ENCODE results near the gene PLXNB2. TPM values are rescaled to one million over a fixed set of nuclear protein-coding genes. Genes with fewer than 3 reads are reported as not detected.

Gene PLXNB2
- total RNA-seq, 3 donors from 2014 or later (not counting 1 experiment from before 2014, with no cell fraction given): 6.0 to 34.7 (median 18.9) TPM

- no peak for TF ChIP-seq CTCF (IDR thresholded peaks at IDR 0.05)
- Mint-ChIP-seq H3K4me3 (peak overlapping the region; percentile 70), H3K36me3 (no peaks in the 10 kb centered on the region), H3K27me3 (ENCODE audit: low read depth in 2 of 2) (no peaks in the 10 kb centered on the region), H3K9me3 (no peaks in the 10 kb centered on the region), H3K27ac (peak overlapping the region; percentile 65 to 78), H3K4me1 (peaks cover 7 to 34% of the 10 kb centered on the region in 2 donors)
- intact Hi-C loops (cut with micrococcal nuclease): no loop called here
- DNase-seq: no peak
- no peak overlapping the region for H3K27ac ChIP-seq (ENCODE audit: low read length)
- peaks cover 21% of the 10 kb centered on the region for H3K36me3 ChIP-seq (ENCODE audit: control insufficient read depth, insufficient read depth, low read length)
- H3K9me3 ChIP-seq (ENCODE audit: control insufficient read depth, insufficient read depth, low read length): no peaks in the 10 kb centered on the region
- 96% methylated on average over 29 of the region's 29 CpGs for WGBS (ENCODE audit: insufficient coverage)
- ATAC-seq: no peak
- no peak overlapping the region for H3K4me3 ChIP-seq (ENCODE audit: low read length)
- peaks cover 69% of the 10 kb centered on the region for H3K4me1 ChIP-seq (ENCODE audit: control insufficient read depth, insufficient read depth, low read length)
- no peaks in the 10 kb centered on the region for H3K27me3 ChIP-seq (ENCODE audit: control insufficient read depth, insufficient read depth, low read length)
These were observed 59.0 kb downstream of the PLXNB2 start for GRCh38 chr22:50248196-50249081.

GRCh38 chr22:50247748-50248147 lies 59.7 kb downstream of the PLXNB2 start:
- no peak for TF ChIP-seq CTCF (IDR thresholded peaks at IDR 0.05)
- intact Hi-C loops (cut with micrococcal nuclease): no loop called here
- WGBS (ENCODE audit: insufficient coverage): 71% methylated on average over 16 of the region's 16 CpGs
- no peaks in the 10 kb centered on the region for H3K27me3 ChIP-seq (ENCODE audit: control insufficient read depth, insufficient read depth, low read length)
- peak overlapping the region; percentile 70 for H3K4me3 Mint-ChIP-seq
- peaks cover 76% of the 10 kb centered on the region for H3K4me1 ChIP-seq (ENCODE audit: control insufficient read depth, insufficient read depth, low read length)
- H3K27ac ChIP-seq (ENCODE audit: low read length): no peak overlapping the region
- H3K36me3 Mint-ChIP-seq: no peaks in the 10 kb centered on the region
- ATAC-seq (no peak), DNase-seq (peak; percentile 36 to 82)
- peak overlapping the region; percentile 65 to 78 for H3K27ac Mint-ChIP-seq
- no peaks in the 10 kb centered on the region for H3K9me3 Mint-ChIP-seq
- peaks cover 21% of the 10 kb centered on the region for H3K36me3 ChIP-seq (ENCODE audit: control insufficient read depth, insufficient read depth, low read length)
- H3K4me3 ChIP-seq (ENCODE audit: low read length): no peak overlapping the region
- peaks cover 8 to 35% of the 10 kb centered on the region in 2 donors for H3K4me1 Mint-ChIP-seq
- H3K27me3 Mint-ChIP-seq (ENCODE audit: low read depth in 2 of 2): no peaks in the 10 kb centered on the region
- H3K9me3 ChIP-seq (ENCODE audit: control insufficient read depth, insufficient read depth, low read length): no peaks in the 10 kb centered on the region

- no peaks in the 10 kb centered on the region for H3K27me3 ChIP-seq (ENCODE audit: control insufficient read depth, insufficient read depth, low read length)
- peak overlapping the region; percentile 53 for H3K4me3 Mint-ChIP-seq
- H3K36me3 ChIP-seq (ENCODE audit: control insufficient read depth, insufficient read depth, low read length): peaks cover 21% of the 10 kb centered on the region
- no peaks in the 10 kb centered on the region for H3K9me3 Mint-ChIP-seq
- no peaks in the 10 kb centered on the region for H3K27me3 Mint-ChIP-seq (ENCODE audit: low read depth in 2 of 2)
- no peak overlapping the region for H3K27ac ChIP-seq (ENCODE audit: low read length)
- DNase-seq: no peak
- 95% methylated on average over 20 of the region's 20 CpGs for WGBS (ENCODE audit: insufficient coverage)
- peaks cover 82% of the 10 kb centered on the region for H3K4me1 ChIP-seq (ENCODE audit: control insufficient read depth, insufficient read depth, low read length)
- no peak overlapping the region for H3K4me3 ChIP-seq (ENCODE audit: low read length)
- no peaks in the 10 kb centered on the region for H3K36me3 Mint-ChIP-seq
- no peak for ATAC-seq
- no peak for TF ChIP-seq CTCF (IDR thresholded peaks at IDR 0.05)
- peak overlapping the region; percentile 65 to 98 for H3K27ac Mint-ChIP-seq
- peaks cover 16 to 36% of the 10 kb centered on the region in 2 donors for H3K4me1 Mint-ChIP-seq
- intact Hi-C loops (cut with micrococcal nuclease): no loop called here
- no peaks in the 10 kb centered on the region for H3K9me3 ChIP-seq (ENCODE audit: control insufficient read depth, insufficient read depth, low read length)
These were observed 60.9 kb downstream of the PLXNB2 start for GRCh38 chr22:50246242-50247175.

Measured in natural killer cell (primary cell).